HL-60/S4 (cell line): Measurements from ENCODE around the gene AMZ1.
"Not testable (repeated sequence)": the region's sequence is repeated elsewhere in the genome, so short reads cannot be mapped to it uniquely, and the experiment has no call there.

ENCODE experiments used
- in situ Hi-C: fragments of 300-500 bp; cut with MboI; formaldehyde crosslinking; loops from 2 replicates; pipeline ENCODE4 v1.14.3; 2022; ENCODE audit warnings: low sequenced_read_pairs

Gene AMZ1

GRCh38 chr7:2689343-2689847, 1.4 kb downstream of the AMZ1 start:
- in situ Hi-C loops, result no loop called here

DNA sequence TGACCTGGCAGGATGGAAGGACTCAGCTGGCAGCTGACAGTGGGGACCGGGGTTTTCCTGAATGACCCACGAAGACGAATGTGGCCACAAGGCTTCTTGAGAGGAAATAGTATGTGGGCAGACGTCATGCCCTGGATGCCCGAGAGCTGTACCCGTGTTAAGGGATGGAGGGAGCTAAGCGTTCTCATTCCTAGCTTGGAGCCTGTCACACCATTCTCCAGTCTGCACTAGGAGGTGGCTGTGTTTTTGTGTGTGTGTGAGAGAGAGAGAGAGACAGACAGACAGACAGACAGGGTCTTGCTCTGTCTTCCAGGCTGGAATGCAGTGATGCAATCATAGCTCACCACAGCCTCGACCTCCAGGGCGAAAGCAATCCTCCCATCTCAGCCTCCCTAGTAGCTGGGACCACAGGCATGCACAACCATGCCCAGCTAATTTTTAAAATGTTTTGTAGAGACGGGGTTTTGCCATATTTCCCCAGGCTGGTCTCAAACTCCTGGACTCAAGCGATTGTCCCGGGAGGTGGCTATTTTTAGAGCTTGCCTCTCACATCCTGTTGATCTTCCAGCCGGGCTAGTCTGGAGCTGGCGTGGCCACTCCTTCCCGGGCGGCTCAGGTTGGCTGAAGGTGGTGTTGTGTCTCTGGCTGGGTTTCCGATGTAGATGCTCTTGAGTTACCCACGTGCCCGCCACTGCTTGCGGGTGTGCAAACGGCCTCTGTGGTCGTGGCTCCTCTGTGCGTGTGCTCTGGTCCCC, 2.1 kb downstream of the AMZ1 start:
- in situ Hi-C loops, result no loop called here

DNA sequence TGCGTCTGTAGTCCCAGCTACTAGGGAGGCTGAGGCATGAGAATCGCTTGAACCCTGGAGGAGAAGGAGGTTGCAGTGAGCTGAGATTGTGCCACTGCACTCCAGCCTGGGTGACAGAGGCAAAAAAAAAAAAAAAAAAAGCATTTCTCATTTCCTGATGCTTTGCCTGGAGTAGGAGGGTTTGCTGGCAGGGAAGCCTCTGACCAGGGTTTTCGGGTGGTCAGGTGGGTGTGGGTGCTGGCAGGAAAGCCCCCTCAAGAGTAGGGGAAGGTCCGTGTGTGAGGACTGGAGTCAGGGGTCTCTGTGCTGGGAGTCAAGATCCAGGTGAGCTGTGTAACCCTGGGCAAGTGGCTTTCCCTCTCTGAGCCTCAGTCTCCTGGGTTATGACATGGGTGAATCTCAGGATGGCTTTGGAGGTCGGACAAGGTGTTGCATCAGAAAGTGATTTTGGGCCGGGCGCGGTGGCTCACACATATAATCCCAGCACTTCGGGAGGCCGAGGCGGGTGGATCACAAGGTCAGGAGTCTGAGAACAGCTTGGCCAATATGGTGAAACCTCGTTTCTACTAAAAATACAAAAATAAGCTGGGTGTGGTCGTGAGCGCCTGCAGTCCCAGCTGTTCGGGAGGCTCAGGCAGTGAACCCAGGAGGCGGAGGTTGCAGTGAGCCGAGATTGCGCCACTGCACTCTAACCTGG, 3.2 kb downstream of the AMZ1 start:
- in situ Hi-C loops, result no loop called here

DNA sequence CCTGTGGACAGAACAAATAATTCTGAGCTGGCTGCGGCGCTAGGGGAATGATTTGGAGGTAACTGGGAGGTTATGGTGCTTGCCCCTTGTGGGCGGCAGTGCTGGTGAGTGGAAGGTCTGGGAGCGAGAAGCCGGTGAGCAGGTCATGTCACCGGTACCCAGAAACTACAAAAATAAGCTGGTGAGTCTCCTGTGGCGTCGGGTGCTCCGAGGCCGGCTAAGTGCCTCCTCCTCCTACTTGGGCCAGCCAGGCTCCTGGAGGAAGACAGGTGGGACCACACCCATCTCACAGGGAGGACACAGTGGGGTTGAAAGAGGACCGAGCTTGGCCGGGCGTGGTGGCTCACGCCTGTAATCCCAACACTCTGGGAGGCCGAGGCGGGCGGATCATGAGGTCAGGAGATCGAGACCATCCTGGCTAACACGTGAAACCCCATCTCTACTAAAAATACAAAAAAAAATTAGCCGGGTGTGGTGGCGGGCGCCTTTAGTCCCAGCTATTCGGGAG, 4.0 kb downstream of the AMZ1 start:
- in situ Hi-C loops, result not testable (repeated sequence)

DNA sequence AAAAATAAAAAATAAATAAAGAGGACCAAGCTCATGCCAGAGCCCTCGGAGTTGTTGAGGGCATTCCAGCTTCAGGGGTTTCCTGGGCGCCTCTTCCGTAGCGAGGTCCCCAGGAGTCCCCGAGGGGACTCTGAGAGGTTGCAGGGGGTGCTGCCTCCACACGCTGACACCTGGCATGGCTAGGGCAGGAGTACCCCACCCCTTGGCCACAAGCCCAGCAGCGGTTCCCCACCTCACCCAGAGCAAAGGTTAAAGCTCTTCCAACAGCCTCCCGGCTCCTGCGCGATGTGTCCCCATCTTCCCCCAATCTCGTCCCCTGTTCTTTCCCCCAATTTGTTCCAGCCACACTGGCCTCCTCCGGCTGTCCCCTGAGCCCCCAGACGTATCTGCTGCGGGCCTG, 4.5 kb downstream of the AMZ1 start:
- in situ Hi-C loops, result no loop called here

- in situ Hi-C loops, result not testable (repeated sequence)
Measured at GRCh38 chr7:2693420-2694121, 5.6 kb downstream of the AMZ1 start.

DNA sequence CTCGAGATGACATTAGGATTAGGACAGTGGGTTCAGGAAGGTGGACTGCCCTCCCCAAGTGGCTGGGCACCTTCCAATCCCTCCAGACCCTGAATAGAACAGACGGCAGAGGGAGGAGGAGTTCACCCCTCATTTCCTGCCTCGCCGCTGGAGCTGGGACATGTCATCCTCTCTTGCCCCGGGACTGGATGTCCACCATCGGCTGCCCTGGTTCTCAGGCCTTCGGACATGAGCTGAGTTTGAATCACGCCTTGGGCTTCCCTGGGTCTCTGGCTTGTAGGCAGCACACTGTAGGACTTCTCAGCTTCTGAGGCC, 6.1 kb downstream of the AMZ1 start:
- in situ Hi-C loops, result not testable (repeated sequence)

- in situ Hi-C loops, result no loop called here
Measured at GRCh38 chr7:2698581-2699288, 10.7 kb downstream of the AMZ1 start.

GRCh38 chr7:2699289-2699620, 11.3 kb downstream of the AMZ1 start:
- in situ Hi-C loops, result no loop called here

- in situ Hi-C loops, result no loop called here
Measured at GRCh38 chr7:2700141-2700850, 12.3 kb downstream of the AMZ1 start.

DNA sequence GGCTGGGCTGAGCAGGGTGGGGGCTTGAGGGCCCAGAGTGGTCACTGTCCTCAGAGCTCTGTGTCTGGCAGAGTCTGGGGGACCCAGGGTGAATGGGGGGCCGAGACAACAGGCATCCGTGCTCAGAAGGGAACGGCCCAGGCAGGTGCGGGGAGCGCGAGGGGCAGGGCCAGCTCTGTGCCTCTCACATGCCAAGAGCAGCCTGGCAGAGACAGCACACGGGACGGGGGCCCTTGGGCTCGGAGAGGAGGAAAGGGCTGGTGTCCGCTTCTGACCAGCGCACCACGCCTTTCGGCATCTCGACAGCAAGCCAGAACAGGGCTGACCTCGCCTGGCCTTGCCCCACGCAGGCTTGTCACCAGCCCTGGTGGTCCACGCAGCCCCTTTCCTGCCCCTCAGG, 13.4 kb downstream of the AMZ1 start:
- in situ Hi-C loops, result no loop called here

DNA sequence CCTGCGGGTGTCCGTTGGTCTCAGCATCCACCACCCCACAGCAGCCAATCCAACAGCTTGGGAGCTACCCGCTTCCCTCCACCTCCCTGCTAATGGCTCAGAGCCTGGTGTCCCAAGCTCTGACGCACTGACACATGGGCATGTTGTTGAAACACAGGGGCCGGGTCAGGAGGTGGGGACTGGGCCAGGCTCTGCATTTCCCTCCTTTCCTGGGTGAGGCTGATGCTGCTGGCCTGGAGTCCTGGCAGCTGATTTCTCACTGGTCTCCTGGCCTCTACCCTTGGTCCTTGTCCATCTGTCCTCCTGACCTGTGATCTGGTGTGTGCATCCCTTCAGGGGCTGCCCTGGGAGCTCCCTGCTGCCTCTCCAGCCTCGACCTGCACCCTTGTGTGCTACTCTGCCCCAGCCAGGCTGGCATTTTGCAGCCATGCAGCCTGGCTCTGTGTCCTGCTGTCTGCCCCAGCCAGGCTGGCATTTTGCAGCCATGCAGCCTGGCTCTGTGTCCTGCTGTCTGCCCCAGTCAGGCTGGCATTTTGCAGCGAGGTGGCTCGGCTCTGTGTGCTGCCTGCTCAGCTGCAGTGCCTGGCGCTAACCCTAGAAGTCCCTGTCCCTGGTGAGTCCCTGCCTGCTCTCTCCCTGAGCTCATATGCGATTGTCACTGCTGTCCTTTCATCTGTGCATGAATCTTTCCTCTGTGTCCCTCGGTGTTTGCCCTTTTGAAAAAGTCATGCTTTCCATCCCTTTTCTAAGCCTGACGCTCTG, 14.0 kb downstream of the AMZ1 start:
- in situ Hi-C loops, result no loop called here

- in situ Hi-C loops, result no loop called here
Measured at GRCh38 chr7:2702594-2702957, 14.6 kb downstream of the AMZ1 start.

GRCh38 chr7:2705371-2706096, 17.5 kb downstream of the AMZ1 start:
- in situ Hi-C loops, result no loop called here

- in situ Hi-C loops, result no loop called here
Measured at GRCh38 chr7:2706685-2707126, 18.7 kb downstream of the AMZ1 start.

GRCh38 chr7:2707481-2707880, 19.5 kb downstream of the AMZ1 start:
- in situ Hi-C loops, result no loop called here

DNA sequence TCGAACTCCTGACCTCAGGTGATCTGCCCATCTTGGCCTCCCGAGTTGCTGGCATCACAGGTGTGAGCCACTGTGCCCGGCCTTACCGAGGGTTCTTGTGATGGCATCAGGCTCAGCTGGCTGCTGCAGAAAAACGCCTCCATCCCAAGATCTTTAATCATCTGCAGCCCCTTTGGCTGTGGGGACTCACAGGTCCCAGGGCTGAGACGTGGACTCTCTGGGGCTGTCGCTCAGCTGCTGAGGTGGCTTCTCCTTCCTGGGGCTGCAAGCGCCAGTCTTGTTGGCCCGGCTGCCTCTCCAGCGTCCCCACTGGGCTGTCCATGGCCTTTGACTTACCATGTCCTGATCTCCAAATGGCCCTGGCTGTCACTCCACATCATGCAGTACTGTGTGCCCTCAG, 20.0 kb downstream of the AMZ1 start:
- in situ Hi-C loops, result no loop called here

GRCh38 chr7:2708547-2709310, 20.7 kb downstream of the AMZ1 start:
- in situ Hi-C loops, result no loop called here
